ENCODE data around the gene LRRC3B.
"Not testable (repeated sequence)": the region's sequence is repeated elsewhere in the genome, so short reads cannot be mapped to it uniquely, and the experiment has no call there.

The LRRC3B gene, protein sequence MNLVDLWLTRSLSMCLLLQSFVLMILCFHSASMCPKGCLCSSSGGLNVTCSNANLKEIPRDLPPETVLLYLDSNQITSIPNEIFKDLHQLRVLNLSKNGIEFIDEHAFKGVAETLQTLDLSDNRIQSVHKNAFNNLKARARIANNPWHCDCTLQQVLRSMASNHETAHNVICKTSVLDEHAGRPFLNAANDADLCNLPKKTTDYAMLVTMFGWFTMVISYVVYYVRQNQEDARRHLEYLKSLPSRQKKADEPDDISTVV

GRCh38 chr3:26622621-26623418, at the start of gene LRRC3B:
LRRC3B (plus strand) TSS chr3:26622772; CDS start chr3:26709673, 86,901 bp downstream.
- DNase-seq = no peak

GRCh38 chr3:26574766-26575165, 47.8 kb upstream of the LRRC3B start:
- no peak for DNase-seq

DNA sequence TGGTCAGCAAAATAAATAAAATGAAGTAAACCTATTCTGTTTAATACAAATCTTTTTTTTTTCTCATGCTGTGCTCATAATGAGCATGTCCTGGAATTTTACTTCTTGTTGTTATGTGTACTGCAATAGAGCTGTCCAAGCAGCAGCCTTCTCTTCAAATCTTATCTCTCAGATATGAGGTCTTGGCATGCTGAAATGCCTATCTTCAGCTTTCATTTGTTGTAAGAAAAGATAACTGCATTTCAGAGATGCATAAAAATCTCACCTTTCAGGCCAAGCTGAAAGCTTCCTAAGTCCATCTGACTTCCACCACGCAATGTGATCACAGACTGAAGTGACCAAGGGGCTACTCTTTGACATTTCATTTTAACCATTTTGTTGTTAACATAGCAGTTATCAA, 43.5 kb upstream of the LRRC3B start:
- no peak for DNase-seq

DNA sequence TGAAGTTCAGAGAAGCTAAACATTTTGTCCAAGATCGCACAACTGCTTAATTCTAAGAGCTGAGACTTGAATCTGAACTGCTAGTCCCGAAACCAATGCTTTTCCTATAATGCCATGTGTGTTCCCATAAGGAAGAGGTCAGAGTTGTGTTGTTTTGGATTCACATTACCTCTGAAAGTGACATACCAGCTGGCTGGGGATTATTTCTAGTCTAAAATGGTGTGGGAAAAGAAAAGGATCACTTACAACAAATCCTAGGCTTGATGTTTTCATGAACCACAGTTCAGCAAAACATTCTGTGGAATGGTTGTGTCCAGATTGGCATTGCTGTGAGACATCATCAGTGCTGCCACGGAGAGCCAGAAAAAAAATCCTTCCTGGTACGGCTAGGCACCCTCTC, 35.0 kb upstream of the LRRC3B start:
- no peak for DNase-seq

GRCh38 chr3:26588931-26589330, 33.6 kb upstream of the LRRC3B start:
- no peak for DNase-seq

DNA sequence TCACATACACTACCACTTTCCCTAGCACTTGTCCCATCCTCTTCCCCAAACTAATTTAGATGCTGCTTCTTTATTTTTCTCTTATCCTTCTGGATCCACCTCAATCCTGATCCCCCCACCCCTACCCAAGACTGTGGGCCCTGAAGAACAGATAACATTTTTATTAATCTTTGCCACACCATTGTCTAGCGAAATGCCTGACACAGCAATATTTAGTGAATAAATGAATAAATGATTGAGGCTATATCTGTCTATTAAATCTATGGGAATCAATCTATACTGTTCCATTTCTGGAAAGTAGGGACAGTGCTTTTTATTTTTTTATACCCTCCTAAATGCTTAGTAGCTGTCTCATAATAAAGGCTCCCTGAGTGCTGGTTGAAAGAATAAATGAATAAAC, 32.9 kb upstream of the LRRC3B start:
- no peak for DNase-seq

DNA sequence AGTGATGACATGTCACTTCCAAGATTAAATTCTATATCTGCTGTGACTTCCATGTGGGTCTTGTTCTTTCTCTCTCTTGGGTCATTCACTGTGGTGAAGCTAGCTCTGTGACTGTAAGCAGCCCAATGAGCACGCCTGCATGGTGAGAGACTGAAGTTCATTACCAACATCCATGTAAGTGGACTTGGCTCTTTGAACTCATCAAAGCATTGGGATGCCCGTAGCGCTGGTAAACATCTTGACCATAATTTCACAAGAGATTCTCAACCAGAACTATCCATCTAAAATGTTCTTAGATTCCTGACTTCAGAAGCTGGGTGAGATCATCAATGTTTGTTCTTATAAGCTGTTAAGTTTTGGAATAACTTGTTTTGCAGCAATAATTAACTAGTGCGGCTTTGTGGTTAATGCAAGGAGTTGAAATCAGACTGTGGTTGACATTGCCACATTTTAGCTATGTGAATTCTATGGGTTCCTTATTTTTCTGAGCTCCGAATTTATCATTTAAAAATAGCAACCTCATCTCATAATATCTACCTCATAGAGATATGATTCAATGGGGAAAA, 31.6 kb upstream of the LRRC3B start:
- no peak for DNase-seq

- DNase-seq = no peak
Observed at GRCh38 chr3:26591926-26592325, 30.6 kb upstream of the LRRC3B start.

DNA sequence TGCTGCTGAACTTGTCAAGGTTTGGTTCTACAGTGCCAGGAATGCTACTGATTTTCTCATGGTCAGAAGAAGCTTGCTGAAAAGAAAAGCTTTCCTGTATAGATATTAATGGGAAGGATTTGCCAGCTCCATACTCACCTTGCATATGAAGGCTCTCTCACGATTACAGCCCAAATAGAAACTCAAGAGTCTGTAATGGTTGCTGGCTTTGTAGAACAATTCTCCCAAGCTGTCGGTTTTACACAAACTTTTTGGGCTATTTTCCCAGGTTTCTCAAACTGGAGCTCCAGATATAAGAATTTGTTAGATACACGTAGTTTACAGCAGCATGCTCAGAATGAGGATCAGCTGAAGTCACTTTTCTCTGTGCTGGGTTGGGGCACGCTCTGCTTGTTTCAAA, 30.1 kb upstream of the LRRC3B start:
- no peak for DNase-seq

DNA sequence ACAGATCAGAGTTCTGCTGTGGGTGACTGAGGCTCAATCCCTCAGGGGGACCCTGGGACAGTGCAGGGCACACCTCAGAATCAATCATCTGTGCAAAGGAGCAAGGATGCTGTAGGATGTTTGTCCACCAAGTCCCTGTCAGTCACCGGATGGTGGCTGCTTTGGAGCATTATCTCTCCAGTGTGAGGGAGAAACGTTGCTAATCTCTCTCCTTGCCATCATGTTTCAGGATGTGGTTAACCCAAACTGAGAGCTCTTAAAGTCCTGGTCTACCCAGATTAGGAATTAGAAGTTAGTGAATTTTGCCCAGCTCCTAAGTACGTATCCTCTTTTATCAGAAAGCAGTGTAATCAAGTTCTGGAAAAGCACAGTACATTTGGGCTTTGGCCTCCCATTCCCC, 26.2 kb upstream of the LRRC3B start:
- DNase-seq = no peak

DNA sequence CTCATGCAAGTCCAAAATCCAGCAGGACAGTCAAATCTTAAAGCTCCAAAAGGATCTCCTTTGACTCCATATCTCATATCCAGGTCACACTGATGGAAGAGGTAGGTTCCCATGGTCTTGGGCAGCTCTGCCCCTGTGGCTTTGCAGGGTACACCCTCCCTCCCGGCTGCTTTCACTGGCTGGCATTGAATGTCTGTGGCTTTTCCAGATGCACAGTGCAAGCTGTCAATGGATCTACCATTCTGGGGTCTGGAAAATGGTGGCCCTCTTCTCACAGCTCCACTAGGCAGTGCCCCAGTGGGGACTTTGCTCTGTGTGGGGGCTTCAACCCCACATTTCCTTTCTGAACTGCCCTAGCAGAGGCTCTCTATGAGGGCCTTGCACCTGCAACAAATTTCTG, 19.3 kb upstream of the LRRC3B start:
- not testable (repeated sequence) for DNase-seq

DNA sequence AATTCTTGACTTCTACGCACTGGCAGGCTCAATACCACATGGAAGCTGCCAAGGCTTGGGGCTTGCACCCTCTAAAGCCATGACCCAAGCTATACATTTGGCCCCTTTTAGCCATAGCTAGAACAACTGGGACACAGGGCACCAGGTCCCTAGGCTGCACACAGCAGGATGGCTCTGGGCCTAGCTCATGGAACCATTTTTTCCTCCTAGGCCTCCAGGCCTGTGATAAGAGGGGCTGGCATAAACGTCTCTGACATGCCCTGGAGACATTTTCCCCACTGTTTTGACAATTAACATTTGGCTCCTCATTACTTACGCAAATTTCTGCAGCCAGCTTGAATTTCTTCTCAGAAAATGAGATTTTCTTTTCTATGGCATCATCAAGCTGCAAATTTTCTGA, 18.8 kb upstream of the LRRC3B start:
- not testable (repeated sequence) for DNase-seq

- no peak for DNase-seq
Observed at GRCh38 chr3:26614006-26614685, 8.4 kb upstream of the LRRC3B start.

DNA sequence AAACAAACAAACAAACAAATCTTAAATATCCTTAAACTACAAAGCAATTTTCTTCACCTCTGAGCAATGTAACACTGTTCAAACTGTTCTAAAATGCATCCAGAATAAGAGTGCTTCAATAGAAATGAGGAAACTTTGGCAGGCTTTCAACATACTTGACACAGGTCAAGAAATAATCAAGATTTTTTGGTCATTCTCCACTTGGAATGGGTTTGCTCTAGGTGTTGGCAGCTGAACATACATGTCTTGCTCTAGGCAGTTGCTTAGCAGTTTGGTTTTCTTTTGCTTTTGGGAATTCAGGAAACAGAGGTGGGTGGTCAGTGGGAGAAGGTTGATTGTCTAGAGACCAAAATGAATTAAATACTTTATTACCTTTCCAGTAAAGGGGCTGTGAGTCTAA, 1.4 kb upstream of the LRRC3B start:
- DNase-seq = no peak

DNA sequence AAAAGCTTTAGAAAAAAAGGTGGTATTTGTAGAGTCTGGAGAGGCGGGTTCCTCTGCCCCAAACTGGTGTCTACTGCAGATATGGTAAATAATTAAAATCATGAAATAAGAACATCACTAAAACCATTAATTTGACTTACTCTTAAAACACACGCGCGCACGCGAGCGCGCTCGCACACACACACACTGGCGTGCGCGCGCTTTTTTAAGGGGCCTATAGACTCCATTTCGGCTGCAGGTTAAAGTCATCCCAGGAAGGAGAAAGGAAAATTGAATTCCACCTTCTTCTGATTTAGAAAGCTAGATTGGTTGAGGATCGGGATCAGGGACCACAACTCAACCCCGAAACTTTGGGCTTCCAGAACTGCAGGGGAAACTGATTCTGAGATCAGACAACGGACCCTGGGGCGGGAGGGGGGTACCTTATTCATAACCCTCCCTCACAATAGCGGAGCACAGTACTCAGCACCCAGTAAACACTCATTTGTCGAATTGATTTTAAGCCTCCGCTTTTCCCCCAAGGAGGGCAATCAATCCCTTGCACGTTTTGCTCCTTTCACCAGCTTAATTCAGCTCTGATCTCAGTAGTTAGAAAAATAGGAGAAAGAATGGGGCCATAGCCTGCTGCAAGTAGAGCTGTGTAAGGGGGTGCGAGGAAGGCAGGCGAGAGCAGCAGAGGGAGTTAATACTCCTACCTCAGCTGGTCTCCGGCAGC, 509 bp upstream of the LRRC3B start:
- DNase-seq = no peak

- DNase-seq = no peak
Observed at GRCh38 chr3:26623419-26624208, 1.0 kb downstream of the LRRC3B start.

GRCh38 chr3:26624209-26624765, 1.7 kb downstream of the LRRC3B start:
- no peak for DNase-seq

GRCh38 chr3:26625187-26625586, 2.6 kb downstream of the LRRC3B start:
- DNase-seq = no peak

GRCh38 chr3:26627080-26627479, 4.5 kb downstream of the LRRC3B start:
- no peak for DNase-seq

- no peak for DNase-seq
Observed at GRCh38 chr3:26628915-26629314, 6.3 kb downstream of the LRRC3B start.

GRCh38 chr3:26630669-26631389, 8.3 kb downstream of the LRRC3B start:
- DNase-seq = no peak
